GM10266 (cell line): ENCODE results near the gene MAPK12.

Experiments used
- DNase-seq: peaks from one replicate; pipeline ENCODE4 v3.0.0; 2012; ENCODE audit errors: extremely low spot score
- TF ChIP-seq, protein P1 (sequence below): IDR thresholded peaks from 2 replicates; pipeline ENCODE4 v1.5.1; 2012; ENCODE audit warnings: mild to moderate bottlenecking, low read depth; ENCODE audit not compliant: control insufficient read depth, insufficient read depth; ENCODE audit errors: missing control alignments

MAPK12 gene

DNA sequence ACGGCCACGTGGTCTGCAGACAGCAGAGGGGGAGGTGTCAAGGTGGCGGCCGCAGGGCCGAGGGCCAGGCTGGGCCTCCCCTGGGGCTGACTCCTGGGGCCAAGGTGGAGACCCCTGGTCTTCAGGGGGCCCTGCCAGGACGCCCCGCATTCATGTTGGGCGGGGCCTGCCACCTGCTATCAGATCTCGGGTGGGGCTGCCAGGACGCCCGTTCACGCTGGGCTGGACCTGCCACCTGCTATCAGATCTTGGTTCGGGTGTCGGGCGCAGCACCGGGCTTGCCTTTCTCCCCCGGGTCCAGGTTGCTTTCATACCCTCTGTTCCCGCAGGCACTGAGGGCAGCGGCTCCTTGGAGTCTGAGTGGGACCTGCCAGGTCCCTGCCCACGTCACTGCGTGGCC lies 24.8 kb upstream of the MAPK12 start:
- DNase-seq = no peak
- TF ChIP-seq, protein P1, sequence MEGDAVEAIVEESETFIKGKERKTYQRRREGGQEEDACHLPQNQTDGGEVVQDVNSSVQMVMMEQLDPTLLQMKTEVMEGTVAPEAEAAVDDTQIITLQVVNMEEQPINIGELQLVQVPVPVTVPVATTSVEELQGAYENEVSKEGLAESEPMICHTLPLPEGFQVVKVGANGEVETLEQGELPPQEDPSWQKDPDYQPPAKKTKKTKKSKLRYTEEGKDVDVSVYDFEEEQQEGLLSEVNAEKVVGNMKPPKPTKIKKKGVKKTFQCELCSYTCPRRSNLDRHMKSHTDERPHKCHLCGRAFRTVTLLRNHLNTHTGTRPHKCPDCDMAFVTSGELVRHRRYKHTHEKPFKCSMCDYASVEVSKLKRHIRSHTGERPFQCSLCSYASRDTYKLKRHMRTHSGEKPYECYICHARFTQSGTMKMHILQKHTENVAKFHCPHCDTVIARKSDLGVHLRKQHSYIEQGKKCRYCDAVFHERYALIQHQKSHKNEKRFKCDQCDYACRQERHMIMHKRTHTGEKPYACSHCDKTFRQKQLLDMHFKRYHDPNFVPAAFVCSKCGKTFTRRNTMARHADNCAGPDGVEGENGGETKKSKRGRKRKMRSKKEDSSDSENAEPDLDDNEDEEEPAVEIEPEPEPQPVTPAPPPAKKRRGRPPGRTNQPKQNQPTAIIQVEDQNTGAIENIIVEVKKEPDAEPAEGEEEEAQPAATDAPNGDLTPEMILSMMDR = no peak

DNA sequence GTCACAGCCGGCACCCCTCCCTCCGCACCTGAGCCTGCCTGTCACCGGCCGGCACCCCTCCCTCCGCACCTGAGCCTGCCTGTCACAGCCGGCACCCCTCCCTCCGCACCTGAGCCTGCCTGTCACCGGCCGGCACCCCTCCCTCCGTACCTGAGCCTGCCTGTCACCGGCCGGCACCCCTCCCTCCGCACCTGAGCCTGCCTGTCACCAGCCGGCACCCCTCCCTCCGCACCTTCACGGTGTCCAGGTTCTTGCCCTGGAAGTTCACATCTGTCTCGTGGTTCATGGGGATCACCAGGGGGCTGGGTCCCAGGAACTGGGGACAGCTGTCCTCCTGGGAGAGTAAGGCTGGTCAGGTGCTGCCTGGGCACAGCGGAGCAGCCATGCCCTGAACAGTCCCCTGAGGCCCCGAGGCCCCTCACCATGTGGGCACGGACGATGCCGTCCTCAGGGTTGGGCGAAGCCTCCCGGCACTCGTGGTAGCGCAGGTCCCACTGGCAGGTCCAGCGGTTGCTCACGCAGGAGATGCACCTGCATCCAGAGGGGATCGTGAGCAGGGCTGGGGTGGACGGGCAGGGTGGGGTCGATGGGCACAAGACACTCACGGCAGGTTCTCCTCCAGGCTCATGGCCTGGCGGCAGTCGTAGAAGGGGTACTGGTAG lies 24.2 kb upstream of the MAPK12 start:
- DNase-seq = no peak
- TF ChIP-seq, protein P1 = no peak

DNA sequence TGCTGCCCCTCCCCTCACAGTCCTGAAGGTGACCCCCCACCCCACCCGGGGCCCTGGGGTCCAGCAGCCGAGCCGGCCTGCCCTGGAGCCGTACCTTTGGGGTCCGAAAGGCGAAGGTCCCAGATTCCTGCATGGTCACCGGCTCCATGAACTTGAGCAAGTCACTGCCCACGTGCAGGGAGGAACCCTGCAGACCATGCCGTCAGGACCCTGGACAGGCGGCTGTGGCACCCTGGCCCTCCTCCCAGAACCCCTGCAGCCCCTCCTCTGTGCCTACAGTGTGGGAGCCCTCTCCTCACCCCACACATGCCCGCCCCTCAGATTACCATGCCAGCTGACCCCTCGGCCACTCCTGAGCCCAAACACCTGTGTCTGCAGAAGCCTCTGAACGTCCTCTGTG lies 23.0 kb upstream of the MAPK12 start:
- TF ChIP-seq, protein P1 = no peak
- no peak for DNase-seq

DNA sequence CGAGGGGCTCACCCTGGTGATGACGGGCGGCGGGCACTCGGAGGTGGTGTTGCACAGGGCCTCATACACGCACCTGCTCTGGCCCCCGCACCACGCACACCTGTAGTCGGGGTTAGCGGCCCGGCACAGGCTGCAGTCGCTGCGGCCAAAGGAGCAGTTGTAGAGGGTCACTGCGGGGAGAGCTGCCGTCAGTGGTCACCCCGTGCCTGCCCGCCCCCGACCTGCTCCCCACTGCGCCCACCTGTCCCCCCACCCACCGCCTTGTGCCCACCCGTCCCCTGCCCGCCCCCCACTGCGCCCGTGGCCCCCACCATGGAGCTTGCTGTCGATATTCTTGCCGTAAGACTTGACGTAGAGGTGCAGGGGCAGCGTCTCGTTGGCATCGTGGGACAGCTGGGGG lies 22.3 kb upstream of the MAPK12 start:
- DNase-seq = no peak
- TF ChIP-seq, protein P1 = no peak

DNA sequence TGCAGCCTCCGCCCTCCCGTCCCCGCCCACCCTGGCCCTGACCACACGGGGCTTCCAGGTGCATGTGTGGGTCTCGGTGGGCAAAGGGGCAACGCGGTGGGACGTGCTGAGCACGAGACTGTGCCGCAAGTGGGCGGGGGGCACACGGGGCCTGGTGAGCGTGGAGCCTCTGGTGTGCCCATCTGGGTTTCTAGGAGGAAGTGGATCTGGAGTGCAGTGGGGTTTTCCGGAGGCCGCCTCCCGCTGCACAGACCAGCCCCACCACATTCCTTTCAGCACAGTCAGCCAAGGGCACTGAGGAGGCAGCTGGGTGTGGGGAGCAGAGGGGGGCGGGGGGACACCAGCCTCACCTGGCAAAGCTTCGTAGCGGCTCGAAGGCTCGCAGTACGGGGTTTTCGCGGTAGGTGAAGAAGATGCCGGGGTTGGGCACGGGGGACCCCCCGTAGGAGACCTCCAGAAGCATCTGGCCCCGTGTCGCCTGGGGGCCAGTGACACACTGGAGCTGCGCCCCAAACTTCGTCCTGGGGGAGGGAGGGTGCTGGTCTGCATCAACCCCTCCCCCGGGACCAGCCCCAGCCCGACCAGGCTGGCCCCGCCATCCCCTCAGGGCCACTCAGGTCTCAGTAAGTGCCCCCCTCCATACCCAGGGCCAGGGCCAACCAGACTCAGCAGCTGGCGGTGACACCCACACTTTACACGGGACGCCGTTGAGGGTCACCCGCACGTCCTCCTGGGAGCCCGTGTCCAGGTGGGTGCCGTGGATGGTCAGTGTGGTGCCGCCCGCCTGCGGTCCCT lies 21.1 kb upstream of the MAPK12 start:
- no peak for DNase-seq
- TF ChIP-seq, protein P1 = no peak

DNA sequence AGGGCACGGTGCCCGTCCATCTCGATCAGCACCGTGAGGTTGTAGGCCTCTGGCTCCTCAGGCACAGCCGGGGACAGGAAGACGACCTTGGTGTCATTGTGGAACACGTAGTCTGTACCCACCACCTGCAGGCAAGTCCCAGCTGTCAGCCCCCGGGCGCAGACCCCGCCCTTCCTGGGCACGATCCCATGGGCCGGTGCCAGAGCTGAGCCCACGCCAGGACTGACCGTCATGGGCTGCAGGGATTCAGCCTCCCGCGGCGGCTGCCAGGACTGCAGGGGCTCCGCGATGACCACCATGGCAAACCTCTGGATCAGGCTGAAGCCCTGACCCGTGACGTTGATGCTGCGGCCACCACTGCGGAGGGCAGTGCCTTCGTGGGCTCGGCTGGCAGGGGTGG lies 20.5 kb upstream of the MAPK12 start:
- TF ChIP-seq, protein P1 = no peak

DNA sequence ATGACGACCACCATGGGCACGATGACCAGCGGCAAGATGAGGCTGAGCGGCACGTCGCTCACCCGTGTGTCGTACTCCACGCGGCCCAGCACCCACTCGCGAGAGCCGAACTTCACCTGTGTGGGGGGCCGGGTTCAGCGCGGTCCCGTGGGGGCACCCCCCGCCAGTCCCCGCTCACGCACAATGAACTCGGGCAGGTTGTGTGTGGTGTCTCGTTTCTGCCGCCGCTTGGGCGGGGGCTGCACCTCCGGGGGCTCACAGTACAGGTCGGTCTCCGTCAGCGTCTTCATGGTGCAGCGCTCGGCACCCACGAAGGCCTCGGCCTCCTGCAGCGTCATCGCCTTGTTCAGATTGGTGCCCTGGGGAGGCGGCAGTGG lies 19.9 kb upstream of the MAPK12 start:
- no peak for DNase-seq
- TF ChIP-seq, protein P1 = no peak

More for the DNA sequence above, 20.5 kb upstream of the MAPK12 start:
- DNase-seq = no peak
